DOHH2 (cell line): Measurements from ENCODE around the gene TEKT5.

Source experiments
- CTCF ChIP-seq: fragments of 200-600 bp; sonication (generic); IDR thresholded peaks from one replicate; pipeline ENCODE4 v1.5.1; 2014; ENCODE audit warnings: antibody characterized with exemption, mild to moderate bottlenecking, low read depth, low read length; ENCODE audit not compliant: poor library complexity, severe bottlenecking
- EZH2phosphoT487 ChIP-seq: fragments of 200-600 bp; sonication (generic); IDR thresholded peaks from 2 replicates; pipeline ENCODE4 v1.6.1; 2017; ENCODE audit warnings: borderline replicate concordance, mild to moderate bottlenecking, antibody characterized with exemption, low read length, moderate library complexity, mixed read lengths

DNA sequence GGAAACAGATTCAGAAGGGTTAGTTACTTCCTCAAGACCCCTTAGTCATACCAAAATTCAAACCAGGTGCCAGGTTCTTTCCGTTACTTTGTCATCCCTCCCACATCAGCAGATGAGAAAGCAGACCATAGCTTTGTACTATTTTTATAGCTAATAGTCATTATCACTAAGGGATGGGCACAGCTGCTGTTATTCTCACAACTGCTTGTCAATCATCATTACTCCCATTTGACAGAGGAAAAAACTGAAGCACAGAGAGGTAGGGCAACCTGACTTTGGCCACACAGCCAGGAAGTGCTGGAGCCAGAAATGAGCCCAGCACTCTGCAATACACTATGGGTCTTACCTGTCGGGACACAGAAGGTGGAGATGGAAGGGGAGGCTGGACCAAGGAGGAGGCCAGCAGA is 30.0 kb downstream of the TEKT5 start:
- TF ChIP-seq CTCF (no peak), EZH2phosphoT487 (no peak)
